Choroid plexus epithelial cell (primary cell): ENCODE measurements around the gene SEMA4G.

Experiments
- DNase-seq: peaks from one replicate; pipeline ENCODE4 v3.0.0-alpha.2; 2010; ENCODE audit warnings: low read depth
- H3K4me3 ChIP-seq: 2 replicates; pipeline ENCODE4 v1.5.1; 2011; ENCODE audit warnings: low read depth, mild to moderate bottlenecking, control low read depth, low read length, moderate library complexity
- CTCF ChIP-seq: conservative IDR thresholded peaks from 2 replicates; pipeline ENCODE4 v1.5.1; 2011; ENCODE audit warnings: low read depth, mild to moderate bottlenecking, control low read depth, inconsistent platforms, low read length, moderate library complexity

The SEMA4G gene

GRCh38 chr10:101007099-101007711 is 37.9 kb downstream of the SEMA4G start:
- H3K4me3 ChIP-seq = no peak overlapping the region
- no peak for DNase-seq
- TF ChIP-seq CTCF = no peak

- H3K4me3 ChIP-seq = no peak overlapping the region
- DNase-seq = no peak
- TF ChIP-seq CTCF = no peak
Observed at GRCh38 chr10:101007915-101008822, 38.9 kb downstream of the SEMA4G start.

GRCh38 chr10:101008823-101009423 is 39.6 kb downstream of the SEMA4G start:
- DNase-seq = no peak
- no peak overlapping the region for H3K4me3 ChIP-seq
- TF ChIP-seq CTCF = no peak

- H3K4me3 ChIP-seq = no peak overlapping the region
- no peak for TF ChIP-seq CTCF
- DNase-seq = no peak
Observed at GRCh38 chr10:101010329-101010728, 41.0 kb downstream of the SEMA4G start.

- no peak for DNase-seq
- peak; percentile 64 for TF ChIP-seq CTCF
- H3K4me3 ChIP-seq = no peak overlapping the region
Observed at GRCh38 chr10:101011517-101012423, 42.5 kb downstream of the SEMA4G start.

- H3K4me3 ChIP-seq = no peak overlapping the region
- peak; percentile 92 for DNase-seq
- TF ChIP-seq CTCF = peak; percentile 78
Observed at GRCh38 chr10:101012525-101013364, 43.4 kb downstream of the SEMA4G start.
